Measurements from ENCODE around the gene CHMP1A. TPM values are rescaled to one million over a fixed set of nuclear protein-coding genes. Genes with fewer than 3 reads are reported as not detected.

Gene CHMP1A
- total and polyA plus RNA-seq, 2 of the 8 experiments (the other 6 are each of a cell fraction or from before 2014, with no cell fraction given): 64.4 to 75.8 TPM

DNA sequence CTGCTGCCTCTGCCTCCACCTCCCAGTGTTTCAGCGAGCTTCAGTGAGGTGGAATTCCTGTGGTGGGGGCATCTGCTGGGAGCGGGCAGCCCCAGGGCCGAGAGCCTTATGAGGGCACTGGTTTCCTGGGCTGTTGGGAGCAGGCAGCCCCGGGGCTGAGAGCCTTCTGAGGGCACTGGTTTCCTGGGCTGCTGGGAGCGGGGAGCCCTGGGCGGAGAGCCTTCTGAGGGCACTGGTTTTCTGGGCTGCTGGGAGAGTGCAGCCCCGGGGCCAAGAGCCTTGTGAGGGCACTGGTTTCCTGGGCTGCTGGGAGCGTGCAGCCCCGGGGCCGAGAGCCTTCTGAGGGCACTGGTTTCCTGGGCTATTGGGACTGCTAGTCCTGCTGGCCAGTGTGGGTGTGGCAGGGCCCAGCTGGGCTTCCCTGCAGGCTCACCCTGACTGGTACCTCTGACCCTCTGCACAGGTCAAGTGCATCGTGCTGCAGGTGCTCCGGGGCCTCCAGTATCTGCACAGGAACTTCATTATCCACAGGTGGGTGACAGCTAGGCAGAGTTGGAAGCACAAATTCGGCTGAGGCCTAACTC, 34.6 kb upstream of the CHMP1A start:
- Histone ChIP-seq H2BK120ac (replicated peaks; ENCODE audit: low read depth, low read length) (no peak overlapping the region), H2AK5ac (ENCODE audit: low read depth, low read length) (no peak overlapping the region), H3K23ac (ENCODE audit: insufficient read length) (no peak overlapping the region), H3K4ac (replicated peaks; ENCODE audit: insufficient read length, low read depth, low read length) (no peak overlapping the region), H3K27me3 (replicated peaks in 1 of 4; ENCODE audit: control insufficient read depth in 3 of 4, extremely low read depth in 1 of 4, insufficient read depth in 3 of 4, low read length in 3 of 4) (no peaks in the 10 kb centered on the region), H3K23me2 (ENCODE audit: low read depth, low read length) (peaks cover 4% of the 10 kb centered on the region; the same call in 1 of the 2 replicates), H3K9me3 (ENCODE audit: insufficient read depth in 2 of 2, low read depth in 1 of 2, low read length in 1 of 2) (no peaks in the 10 kb centered on the region), H3K4me1 (replicated peaks in 1 of 4; ENCODE audit: control insufficient read depth in 3 of 4, insufficient read depth in 4 of 4, low read length in 3 of 4) (peaks cover 0 to 7% (median 2%) of the 10 kb centered on the region in 4 experiments; a peak in 4 of 7 replicates), H4K8ac (ENCODE audit: extremely low read depth, insufficient read depth, low read length) (no peak overlapping the region), H2AFZ (ENCODE audit: low read length) (no peak overlapping the region), H3K4me3 (ENCODE audit: extremely low read depth in 1 of 4, insufficient read depth in 2 of 4, low read depth in 3 of 4, low read length in 4 of 4) (no peak overlapping the region), H4K20me1 (replicated peaks in 1 of 2; ENCODE audit: control insufficient read depth in 1 of 2, insufficient read depth in 2 of 2, low read length in 2 of 2) (peaks cover 0 to 24% of the 10 kb centered on the region in 2 experiments), H4K5ac (ENCODE audit: insufficient read length, low read depth, low read length) (no peak overlapping the region), H3K4me2 (ENCODE audit: insufficient read depth in 1 of 2, low read depth in 2 of 2, low read length in 2 of 2) (no peak overlapping the region), H2BK5ac (ENCODE audit: low read depth, low read length) (no peak overlapping the region), H3K27ac (ENCODE audit: low read depth, low read length) (no peak overlapping the region), H3K9ac (replicated peaks in 1 of 4; ENCODE audit: extremely low read depth in 1 of 4, low read depth in 3 of 4, low read length in 3 of 4) (no peak overlapping the region), H3K79me2 (ENCODE audit: control insufficient read depth in 1 of 2, insufficient read depth in 2 of 2, low read length in 2 of 2) (peaks cover 0 to 11% of the 10 kb centered on the region in 2 experiments; a peak in 1 of 4 replicates), H2BK20ac (ENCODE audit: low read length) (no peak overlapping the region), H3K18ac (ENCODE audit: extremely low read depth, low read length) (no peak overlapping the region), H2BK15ac (ENCODE audit: low read length) (no peak overlapping the region), H2BK12ac (ENCODE audit: low read depth, low read length) (no peak overlapping the region), H3K14ac (ENCODE audit: insufficient read length) (no peak overlapping the region), H4K91ac (replicated peaks; ENCODE audit: insufficient read length, low read length) (no peak overlapping the region), H3K79me1 (ENCODE audit: low read depth, low read length) (peaks cover 11% of the 10 kb centered on the region), H3K36me3 (ENCODE audit: control insufficient read depth in 2 of 4, insufficient read depth in 4 of 4, low read length in 3 of 4) (peaks cover 3 to 33% (median 18%) of the 10 kb centered on the region in 4 experiments; a peak in 7 of 8 replicates), H3K56ac (replicated peaks; ENCODE audit: insufficient read length, low read depth, low read length) (no peak overlapping the region)
- TF ChIP-seq TEAD4 (IDR thresholded peaks at IDR 0.05; ENCODE audit: low read depth, low read length): 0 out of 2 replicates have a peak, but pooled peaks have one; percentile 20
- no peak for TF ChIP-seq HDAC2 (IDR thresholded peaks at IDR 0.05; ENCODE audit: borderline replicate concordance in 1 of 2, low read depth in 2 of 2, low read length in 2 of 2)
- POLR2A ChIA-PET (ENCODE audit: partially characterized antibody): interaction anchor here (0.6 to 1.4 kb wide), 3 partner anchors 11 to 29 kb away, joined by 3 read pairs; partner anchors contain the start of gene VPS9D1
- no peak for FAIRE-seq
- CTCF ChIA-PET (ENCODE audit: partially characterized antibody): interaction anchor here (1.2 to 1.4 kb wide), 2 partner anchors 24 to 92 kb away, joined by 3 to 4 read pairs; no protein-coding TSS in a partner anchor
- 91% methylated on average over 13 of the region's 13 CpGs; no CpG with 5 or more reads in 1 of the 2 experiments for WGBS, 2 experiments (ENCODE audit: extremely low coverage in 1 of 2, insufficient coverage in 1 of 2, insufficient read length in 1 of 2, insufficient replicate concordance in 2 of 2, low coverage in 1 of 2, low lambda C conversion rate in 2 of 2, missing lambda C conversion rate in 1 of 2)
- DNase-seq (ENCODE audit: low read depth in 1 of 2, low spot score in 2 of 2): no peak

Measured in H1 (cell line).